ENCODE data around the gene ZNF335.

ZNF335 gene

GRCh38 chr20:45911486-45912343 lies 60.3 kb downstream of the ZNF335 start, which contains the start of gene PLTP:
PLTP (minus strand) TSS chr20:45912155; CDS start chr20:45911452, 703 bp downstream.
- H3K4me1 ChIP-seq (ENCODE audit: insufficient read depth, low read length, severe bottlenecking), result peaks cover 26% of the 10 kb centered on the region
- H4K20me1 ChIP-seq (ENCODE audit: insufficient read depth, low read length), result no peaks in the 10 kb centered on the region
- H3K27ac ChIP-seq (ENCODE audit: low read depth, low read length, poor library complexity, severe bottlenecking), result no peak within 1 kb of the TSS
- H3K4me3 ChIP-seq (ENCODE audit: low read depth, low read length, poor library complexity, severe bottlenecking), result peak within 1 kb of the TSS; percentile 52
- H3K36me3 ChIP-seq (ENCODE audit: insufficient read depth, low read length), result no peaks in the 10 kb centered on the region
- H3K4me2 ChIP-seq (ENCODE audit: low read length), result peak within 1 kb of the TSS; percentile 72
- no peak within 1 kb of the TSS; the same call in 1 of the 2 replicates for H3K9ac ChIP-seq (ENCODE audit: low read length)
- H3K27me3 ChIP-seq (ENCODE audit: insufficient read depth, low read length), result peaks cover 6% of the 10 kb centered on the region; the same call in 1 of the 2 replicates
- H2AFZ ChIP-seq (ENCODE audit: low read length), result no peak within 1 kb of the TSS
- no peaks in the 10 kb centered on the region for H3K79me2 ChIP-seq (ENCODE audit: insufficient read depth, low read length)
- no peaks in the 10 kb centered on the region for H3K9me3 ChIP-seq (ENCODE audit: low read length)
- no peaks in the 10 kb centered on the region for H3F3A ChIP-seq (ENCODE audit: insufficient read depth, low read length)
- no peaks in the 10 kb centered on the region for H3K9me2 ChIP-seq (ENCODE audit: low read depth, low read length)
- no peak for TF ChIP-seq CTCF (IDR thresholded peaks at IDR 0.05; ENCODE audit: low read length)
- no peak for TF ChIP-seq EZH2 (IDR thresholded peaks at IDR 0.05; ENCODE audit: borderline replicate concordance, low read length)

- no peaks in the 10 kb centered on the region for H4K20me1 ChIP-seq (ENCODE audit: insufficient read depth, low read length)
- peak overlapping the region; percentile 29; the same call in 1 of the 2 replicates for H3K9ac ChIP-seq (ENCODE audit: low read length)
- H3K36me3 ChIP-seq (ENCODE audit: insufficient read depth, low read length), result no peaks in the 10 kb centered on the region
- H3K9me3 ChIP-seq (ENCODE audit: low read length), result no peaks in the 10 kb centered on the region
- H3K4me2 ChIP-seq (ENCODE audit: low read length), result peak overlapping the region; percentile 72
- H3K4me1 ChIP-seq (ENCODE audit: insufficient read depth, low read length, severe bottlenecking), result peaks cover 26% of the 10 kb centered on the region
- peak overlapping the region; percentile 60 for H3K4me3 ChIP-seq (ENCODE audit: low read depth, low read length, poor library complexity, severe bottlenecking)
- no peaks in the 10 kb centered on the region for H3F3A ChIP-seq (ENCODE audit: insufficient read depth, low read length)
- peaks cover under 1% of the 10 kb centered on the region; the same call in 1 of the 2 replicates for H3K27me3 ChIP-seq (ENCODE audit: insufficient read depth, low read length)
- no peaks in the 10 kb centered on the region for H3K9me2 ChIP-seq (ENCODE audit: low read depth, low read length)
- H3K79me2 ChIP-seq (ENCODE audit: insufficient read depth, low read length), result no peaks in the 10 kb centered on the region
- H2AFZ ChIP-seq (ENCODE audit: low read length), result no peak overlapping the region
- TF ChIP-seq CTCF (IDR thresholded peaks at IDR 0.05; ENCODE audit: low read length) (no peak), EZH2 (IDR thresholded peaks at IDR 0.05; ENCODE audit: borderline replicate concordance, low read length) (no peak)
- H3K27ac ChIP-seq (ENCODE audit: low read depth, low read length, poor library complexity, severe bottlenecking), result no peak overlapping the region
Observed at GRCh38 chr20:45910670-45911485, 61.1 kb downstream of the ZNF335 start.

GRCh38 chr20:45909817-45910669 lies 62.0 kb downstream of the ZNF335 start:
- Histone ChIP-seq H3K4me2 (ENCODE audit: low read length) (peak overlapping the region; percentile 72), H3K27ac (ENCODE audit: low read depth, low read length, poor library complexity, severe bottlenecking) (peak overlapping the region; percentile 10), H3K27me3 (ENCODE audit: insufficient read depth, low read length) (no peaks in the 10 kb centered on the region), H2AFZ (ENCODE audit: low read length) (no peak overlapping the region), H3K9me2 (ENCODE audit: low read depth, low read length) (no peaks in the 10 kb centered on the region), H3K36me3 (ENCODE audit: insufficient read depth, low read length) (no peaks in the 10 kb centered on the region), H3K9ac (ENCODE audit: low read length) (peak overlapping the region; percentile 29; the same call in 1 of the 2 replicates), H4K20me1 (ENCODE audit: insufficient read depth, low read length) (no peaks in the 10 kb centered on the region), H3K9me3 (ENCODE audit: low read length) (no peaks in the 10 kb centered on the region), H3K4me3 (ENCODE audit: low read depth, low read length, poor library complexity, severe bottlenecking) (peak overlapping the region; percentile 60), H3F3A (ENCODE audit: insufficient read depth, low read length) (no peaks in the 10 kb centered on the region), H3K4me1 (ENCODE audit: insufficient read depth, low read length, severe bottlenecking) (peaks cover 28% of the 10 kb centered on the region), H3K79me2 (ENCODE audit: insufficient read depth, low read length) (no peaks in the 10 kb centered on the region)
- TF ChIP-seq EZH2 (IDR thresholded peaks at IDR 0.05; ENCODE audit: borderline replicate concordance, low read length) (no peak), CTCF (IDR thresholded peaks at IDR 0.05; ENCODE audit: low read length) (no peak)

Measured in OCI-LY1 (cell line).